DND-41 (cell line): Measurements from ENCODE around the gene INPP5A.

Experiments used
- ATAC-seq: fragments of 200-7000 bp; cut with Tn5 transposase; 3 replicates; pipeline ENCODE4 v1.9.1; 2021; ENCODE audit warnings: low read depth; ENCODE audit not compliant: insufficient read depth
- DNase-seq: peaks from one replicate; pipeline ENCODE4 v3.0.0-alpha.2; 2020
- H2AFZ ChIP-seq: 2 replicates; pipeline ENCODE4 v1.6.0; 2012; ENCODE audit warnings: low read depth, low read length
- H3K27ac ChIP-seq: 2 replicates; pipeline ENCODE4 v1.5.1; 2012; ENCODE audit warnings: low read length, inconsistent platforms
- H3K27me3 ChIP-seq: fragments of 200-600 bp; sonication (generic); 2 replicates; pipeline ENCODE4 v1.6.0; 2012; ENCODE audit warnings: low read length, mild to moderate bottlenecking, inconsistent platforms; ENCODE audit not compliant: insufficient read depth, poor library complexity
- H3K36me3 ChIP-seq: 2 replicates; pipeline ENCODE4 v1.5.1; 2012; ENCODE audit warnings: low read length, inconsistent platforms; ENCODE audit not compliant: insufficient read depth
- H3K4me1 ChIP-seq: 2 replicates; pipeline ENCODE4 v1.5.1; 2012; ENCODE audit warnings: mild to moderate bottlenecking, low read length; ENCODE audit not compliant: insufficient read depth
- H3K4me2 ChIP-seq: 2 replicates; pipeline ENCODE4 v1.6.0; 2012; ENCODE audit warnings: mild to moderate bottlenecking, moderate library complexity, low read length, inconsistent platforms; ENCODE audit not compliant: insufficient read depth
- H3K4me3 ChIP-seq, 2 experiments: fragments of 200-600 bp in 1 of 2; shearing (Covaris generic) in 1 of 2; 2 replicates each; pipeline ENCODE4 v1.5.1; 2012 to 2016; ENCODE audit warnings: inconsistent platforms in 2 of 2, low read length in 2 of 2, mild to moderate bottlenecking in 2 of 2, low read depth in 1 of 2, moderate library complexity in 1 of 2
- H3K79me2 ChIP-seq: 2 replicates; pipeline ENCODE4 v1.6.0; 2012; ENCODE audit warnings: low read length, inconsistent platforms; ENCODE audit not compliant: insufficient read depth
- H3K9ac ChIP-seq: 2 replicates; pipeline ENCODE4 v1.6.0; 2012; ENCODE audit warnings: low read depth, mild to moderate bottlenecking, inconsistent platforms, low read length, moderate library complexity
- H3K9me3 ChIP-seq: 2 replicates; pipeline ENCODE4 v1.5.1; 2012; ENCODE audit warnings: low read length, moderate library complexity, mild to moderate bottlenecking, inconsistent platforms; ENCODE audit not compliant: insufficient read depth, severe bottlenecking
- H4K20me1 ChIP-seq: 2 replicates; pipeline ENCODE4 v1.6.0; 2012; ENCODE audit warnings: low read length; ENCODE audit not compliant: insufficient read depth
- CTCF ChIP-seq: IDR thresholded peaks from 2 replicates; pipeline ENCODE4 v1.5.1; 2012; ENCODE audit warnings: borderline replicate concordance, low read length, moderate library complexity, mild to moderate bottlenecking; ENCODE audit not compliant: poor library complexity, severe bottlenecking; ENCODE audit errors: extremely low read depth
- EZH2 ChIP-seq: IDR thresholded peaks from 3 replicates; pipeline ENCODE4 v1.6.1; 2012; ENCODE audit warnings: borderline replicate concordance, low read depth, mild to moderate bottlenecking, moderate library complexity, low read length, inconsistent platforms; ENCODE audit not compliant: severe bottlenecking

The INPP5A gene

DNA sequence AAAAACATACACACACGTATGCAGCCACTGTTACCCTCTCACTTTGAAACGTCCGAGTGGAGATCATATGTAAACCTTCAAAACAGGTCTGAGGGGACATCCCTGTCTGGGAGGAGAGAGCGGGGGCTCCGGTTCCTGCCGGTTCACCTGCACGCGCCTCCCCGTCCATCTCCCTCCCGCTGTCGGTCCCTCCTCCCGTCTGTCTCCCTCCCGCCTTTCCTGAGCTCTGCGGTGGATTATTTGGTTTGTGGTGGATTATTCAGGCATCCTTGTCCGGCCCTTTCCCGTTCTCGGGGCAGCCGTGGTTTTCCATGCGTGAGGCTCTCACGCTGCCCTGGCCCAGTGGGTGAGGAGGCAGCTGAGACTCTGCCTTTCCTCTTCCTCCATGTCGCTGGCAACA lies 188.6 kb downstream of the INPP5A start:
- no peak overlapping the region for H2AFZ ChIP-seq
- no peaks in the 10 kb centered on the region for H3K27me3 ChIP-seq
- H3K27ac ChIP-seq = no peak overlapping the region
- no peaks in the 10 kb centered on the region for H3K79me2 ChIP-seq
- DNase-seq = no peak
- ATAC-seq = no peak
- H4K20me1 ChIP-seq = peaks cover 3% of the 10 kb centered on the region; the same call in 1 of the 2 replicates
- H3K9ac ChIP-seq = no peak overlapping the region
- no peak overlapping the region for H3K4me3 ChIP-seq
- TF ChIP-seq CTCF = no peak
- no peak for TF ChIP-seq EZH2
- peaks cover 33% of the 10 kb centered on the region for H3K36me3 ChIP-seq
- no peaks in the 10 kb centered on the region for H3K4me1 ChIP-seq
- no peaks in the 10 kb centered on the region for H3K9me3 ChIP-seq
- H3K4me2 ChIP-seq = no peak overlapping the region

DNA sequence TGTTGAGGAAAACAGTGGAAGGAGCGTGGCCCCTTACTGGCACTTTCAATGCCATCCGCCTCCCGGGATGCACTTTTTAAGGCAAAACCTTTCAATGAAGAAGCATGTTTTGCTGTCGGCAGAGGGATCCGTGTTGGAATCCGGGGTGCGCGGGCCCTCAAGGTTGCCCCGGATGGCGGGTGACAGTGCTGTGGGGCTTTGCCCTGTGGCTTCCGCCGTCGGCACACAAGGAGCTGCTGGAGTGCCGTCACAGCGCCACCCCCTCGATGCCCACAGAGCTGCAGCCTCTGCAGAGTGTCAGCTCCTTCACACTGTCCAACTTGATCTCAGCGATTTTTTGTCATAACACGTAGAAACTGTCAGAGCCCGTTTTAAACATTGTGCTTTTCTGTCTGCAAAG lies 189.4 kb downstream of the INPP5A start:
- ATAC-seq = no peak

DNA sequence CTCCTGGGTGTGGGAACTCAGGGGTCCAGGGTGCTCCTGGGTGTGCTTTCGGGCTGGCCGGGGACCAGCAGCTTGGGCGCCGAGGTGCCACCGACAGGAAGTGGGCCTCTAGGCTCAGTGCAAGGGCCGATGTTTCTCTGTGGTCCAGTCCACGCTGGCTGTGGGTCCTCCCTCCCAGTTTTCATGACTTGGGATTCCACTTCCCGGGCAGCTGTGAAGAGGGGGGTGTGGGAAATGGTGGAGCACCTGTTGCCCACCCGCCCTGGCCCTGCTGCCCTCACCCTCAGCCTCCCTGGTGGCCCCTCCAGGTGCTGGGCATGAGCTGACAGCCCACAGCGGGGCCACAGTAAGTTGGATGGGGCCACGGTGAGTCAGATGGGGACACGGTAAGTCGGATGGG lies 189.8 kb downstream of the INPP5A start:
- no peak overlapping the region for H3K4me3 ChIP-seq
- no peaks in the 10 kb centered on the region for H3K27me3 ChIP-seq
- H2AFZ ChIP-seq = no peak overlapping the region
- ATAC-seq = no peak
- no peaks in the 10 kb centered on the region for H3K4me1 ChIP-seq
- no peak overlapping the region for H3K27ac ChIP-seq
- peaks cover 5% of the 10 kb centered on the region; the same call in 1 of the 2 replicates for H4K20me1 ChIP-seq
- H3K9ac ChIP-seq = no peak overlapping the region
- DNase-seq = no peak
- TF ChIP-seq EZH2 (no peak), CTCF (no peak)
- H3K4me2 ChIP-seq = no peak overlapping the region
- H3K9me3 ChIP-seq = no peaks in the 10 kb centered on the region
- no peaks in the 10 kb centered on the region for H3K79me2 ChIP-seq
- peaks cover 34% of the 10 kb centered on the region for H3K36me3 ChIP-seq

More for the DNA sequence above, 189.4 kb downstream of the INPP5A start:
- Histone ChIP-seq H2AFZ (no peak overlapping the region), H3K27me3 (no peaks in the 10 kb centered on the region), H3K4me1 (no peaks in the 10 kb centered on the region), H3K4me2 (no peak overlapping the region), H3K79me2 (no peaks in the 10 kb centered on the region), H3K9me3 (no peaks in the 10 kb centered on the region), H4K20me1 (peaks cover 3% of the 10 kb centered on the region; the same call in 1 of the 2 replicates), H3K4me3 (no peak overlapping the region), H3K9ac (no peak overlapping the region), H3K36me3 (peaks cover 33% of the 10 kb centered on the region), H3K27ac (no peak overlapping the region)
- TF ChIP-seq CTCF (no peak), EZH2 (no peak)
- DNase-seq = no peak

GRCh38 chr10:132728321-132728720 lies 190.7 kb downstream of the INPP5A start:
- no peak for DNase-seq
- TF ChIP-seq CTCF (no peak), EZH2 (no peak)
- Histone ChIP-seq H3K9me3 (no peaks in the 10 kb centered on the region), H3K4me3 (no peak overlapping the region), H3K9ac (no peak overlapping the region), H3K36me3 (peaks cover 41% of the 10 kb centered on the region), H3K4me1 (no peaks in the 10 kb centered on the region), H4K20me1 (peaks cover 12% of the 10 kb centered on the region; the same call in 1 of the 2 replicates), H2AFZ (no peak overlapping the region), H3K79me2 (no peaks in the 10 kb centered on the region), H3K27me3 (no peaks in the 10 kb centered on the region), H3K27ac (no peak overlapping the region), H3K4me2 (no peak overlapping the region)
- ATAC-seq = no peak
